Activated CD8-positive, alpha-beta T cell treated with anti-CD3 and anti-CD28 coated beads, Interleukin-2, amount 10 ng/mL, durations not matched to agents 7 days and 5 days (primary cell): ENCODE results near the gene KCNH4. TPM values are rescaled to one million over a fixed set of nuclear protein-coding genes. Genes with fewer than 3 reads are reported as not detected.
"Not testable (repeated sequence)": the region's sequence is repeated elsewhere in the genome, so short reads cannot be mapped to it uniquely, and the experiment has no call there.

ENCODE experiments used
- ATAC-seq: fragments of 150-1000 bp; cut with Tn5 transposase; one replicate; pipeline ENCODE4 v1.10.0; 2021; ENCODE audit warnings: moderate library complexity
- CTCF ChIA-PET: fragments of 350-600 bp; sonication (Branson Sonifier 250); formaldehyde crosslinking; loops from one replicate; lab custom pipeline; 2021; ENCODE audit warnings: antibody characterized with exemption; lab: Charles Lee
- POLR2A ChIA-PET: fragments of 350-600 bp; sonication (Branson Sonifier 250); formaldehyde crosslinking; loops from one replicate; lab custom pipeline; 2021; ENCODE audit warnings: antibody characterized with exemption; lab: Charles Lee
- DNase-seq: peaks from one replicate; pipeline ENCODE4 v3.0.0-alpha.2; 2020
- H3K27ac Mint-ChIP-seq: one replicate; pipeline ENCODE4 v1.8.0; 2021; ENCODE audit warnings: mild to moderate bottlenecking, mixed read lengths
- H3K27me3 Mint-ChIP-seq: one replicate; pipeline ENCODE4 v1.8.0; 2021; ENCODE audit warnings: low read depth, mixed read lengths
- H3K36me3 Mint-ChIP-seq: one replicate; pipeline ENCODE4 v1.8.0; 2021; ENCODE audit warnings: low read depth, mixed read lengths
- H3K4me1 Mint-ChIP-seq: one replicate; pipeline ENCODE4 v1.8.0; 2021; ENCODE audit warnings: low read depth, mixed read lengths
- H3K4me3 Mint-ChIP-seq: one replicate; pipeline ENCODE4 v1.8.0; 2021; ENCODE audit warnings: mild to moderate bottlenecking, mixed read lengths
- H3K9me3 Mint-ChIP-seq: one replicate; pipeline ENCODE4 v1.8.0; 2022; ENCODE audit warnings: mixed read lengths; ENCODE audit not compliant: insufficient read depth
- total RNA-seq, 2 experiments: library from RNA; stranded (reverse); gene quantifications; one replicate each; pipeline ENCODE4 v1.2.3, GENCODE V29; 2021

Gene KCNH4
- total RNA-seq, 2 experiments from 2014 or later = 0.05 to 0.13 TPM

- H3K9me3 Mint-ChIP-seq = no peaks in the 10 kb centered on the region
- peak within 1 kb of the TSS; percentile 96 for H3K27ac Mint-ChIP-seq
- POLR2A ChIA-PET = interaction anchor here (0.6 to 1.7 kb wide), 9 partner anchors 13 to 333 kb away, joined by 3 to 6 read pairs (median 3); partner anchors contain the start of genes DHX58, DNAJC7 and STAT5A
- peaks cover 2% of the 10 kb centered on the region for H3K36me3 Mint-ChIP-seq
- peak; percentile 90 for DNase-seq
- peaks cover 24% of the 10 kb centered on the region for H3K4me1 Mint-ChIP-seq
- ATAC-seq = peak; percentile 98
- CTCF ChIA-PET = interaction anchor here (0.8 to 6.5 kb wide), 12 partner anchors 10 to 323 kb away, joined by 3 to 72 read pairs (median 4); partner anchors contain the start of genes HCRT and KCNH4
- H3K4me3 Mint-ChIP-seq = peak within 1 kb of the TSS; percentile 92
- no peaks in the 10 kb centered on the region for H3K27me3 Mint-ChIP-seq
Measured at GRCh38 chr17:42193969-42194899, 13.3 kb upstream of the KCNH4 start, which contains the start of gene GHDC. TSS of gene GHDC (minus strand) at chr17:42194494. CDS start at chr17:42193581, 913 bp downstream.

- DNase-seq = no peak
- no peaks in the 10 kb centered on the region for H3K36me3 Mint-ChIP-seq
- ATAC-seq = no peak
- H3K9me3 Mint-ChIP-seq = no peaks in the 10 kb centered on the region
- POLR2A ChIA-PET = interaction anchor here (0.8 to 1.7 kb wide), 7 partner anchors 14 to 176 kb away, joined by 3 to 6 read pairs (median 3); partner anchors contain the start of genes DHX58, DNAJC7 and STAT5A
- H3K27ac Mint-ChIP-seq = peak overlapping the region; percentile 96
- CTCF ChIA-PET = interaction anchor here (0.9 to 6.5 kb wide), 9 partner anchors 10 to 324 kb away, joined by 3 to 72 read pairs (median 4); partner anchors contain the start of genes HCRT and KCNH4
- H3K27me3 Mint-ChIP-seq = no peaks in the 10 kb centered on the region
- H3K4me1 Mint-ChIP-seq = peaks cover 32% of the 10 kb centered on the region
- peak overlapping the region; percentile 92 for H3K4me3 Mint-ChIP-seq
Measured at GRCh38 chr17:42193216-42193968, 12.4 kb upstream of the KCNH4 start.

GRCh38 chr17:42192189-42193126, 11.5 kb upstream of the KCNH4 start:
- no peak for ATAC-seq
- peak overlapping the region; percentile 34 for H3K27ac Mint-ChIP-seq
- H3K36me3 Mint-ChIP-seq = no peaks in the 10 kb centered on the region
- no peaks in the 10 kb centered on the region for H3K9me3 Mint-ChIP-seq
- ChIA-PET POLR2A (interaction anchor here (0.5 kb wide), 1 partner anchor 226 kb away, joined by 6 read pairs; the partner anchor contains the start of gene CNP), CTCF (interaction anchor here (6.5 kb wide), 1 partner anchor 10 kb away, joined by 72 read pairs; the partner anchor contains the start of genes HCRT and KCNH4)
- peaks cover 35% of the 10 kb centered on the region for H3K4me1 Mint-ChIP-seq
- no peaks in the 10 kb centered on the region for H3K27me3 Mint-ChIP-seq
- H3K4me3 Mint-ChIP-seq = peak overlapping the region; percentile 92
- no peak for DNase-seq

- Mint-ChIP-seq H3K36me3 (no peaks in the 10 kb centered on the region), H3K27ac (no peak overlapping the region), H3K4me3 (no peak overlapping the region), H3K9me3 (no peaks in the 10 kb centered on the region), H3K4me1 (peaks cover 35% of the 10 kb centered on the region), H3K27me3 (no peaks in the 10 kb centered on the region)
- ATAC-seq (no peak), DNase-seq (no peak)
- ChIA-PET POLR2A (no interaction called here), CTCF (no interaction called here)
Measured at GRCh38 chr17:42191275-42191608, 10.3 kb upstream of the KCNH4 start.

- Mint-ChIP-seq H3K4me3 (no peak overlapping the region), H3K9me3 (no peaks in the 10 kb centered on the region), H3K27ac (no peak overlapping the region), H3K4me1 (peaks cover 35% of the 10 kb centered on the region), H3K36me3 (no peaks in the 10 kb centered on the region), H3K27me3 (no peaks in the 10 kb centered on the region)
- CTCF ChIA-PET = interaction anchor here (1.1 to 1.3 kb wide), 2 partner anchors 121 to 345 kb away, joined by 3 read pairs; partner anchors contain the start of gene NAGLU
- DNase-seq = no peak
- ATAC-seq = no peak
- POLR2A ChIA-PET = no interaction called here
Measured at GRCh38 chr17:42190491-42191274, 9.7 kb upstream of the KCNH4 start.

GRCh38 chr17:42189651-42189965, 8.7 kb upstream of the KCNH4 start:
- DNase-seq = no peak
- Mint-ChIP-seq H3K4me1 (peaks cover 41% of the 10 kb centered on the region), H3K36me3 (no peaks in the 10 kb centered on the region), H3K9me3 (no peaks in the 10 kb centered on the region), H3K27ac (no peak overlapping the region), H3K27me3 (no peaks in the 10 kb centered on the region), H3K4me3 (no peak overlapping the region)
- ChIA-PET CTCF (interaction anchor here (1.1 kb wide), 1 partner anchor 346 kb away, joined by 3 read pairs; the partner anchor contains the start of gene NAGLU), POLR2A (no interaction called here)
- ATAC-seq = no peak

GRCh38 chr17:42188749-42189650, 8.1 kb upstream of the KCNH4 start:
- no peaks in the 10 kb centered on the region for H3K36me3 Mint-ChIP-seq
- H3K9me3 Mint-ChIP-seq = no peaks in the 10 kb centered on the region
- peaks cover 41% of the 10 kb centered on the region for H3K4me1 Mint-ChIP-seq
- no peak for ATAC-seq
- H3K4me3 Mint-ChIP-seq = no peak overlapping the region
- no peak overlapping the region for H3K27ac Mint-ChIP-seq
- no peaks in the 10 kb centered on the region for H3K27me3 Mint-ChIP-seq
- ChIA-PET CTCF (interaction anchor here (1.1 to 1.2 kb wide), 2 partner anchors 81 to 347 kb away, joined by 3 read pairs; partner anchors contain the start of gene NAGLU), POLR2A (interaction anchor here (0.7 to 1.0 kb wide), 2 partner anchors 77 to 88 kb away, joined by 3 read pairs; no protein-coding TSS in a partner anchor)
- DNase-seq = no peak

- ATAC-seq = no peak
- H3K27ac Mint-ChIP-seq = no peak overlapping the region
- H3K36me3 Mint-ChIP-seq = no peaks in the 10 kb centered on the region
- peaks cover 41% of the 10 kb centered on the region for H3K4me1 Mint-ChIP-seq
- H3K27me3 Mint-ChIP-seq = no peaks in the 10 kb centered on the region
- DNase-seq = no peak
- POLR2A ChIA-PET = interaction anchor here (0.9 to 1.0 kb wide), 2 partner anchors 89 to 171 kb away, joined by 3 read pairs; partner anchors contain the start of gene DNAJC7
- CTCF ChIA-PET = interaction anchor here (1.2 to 1.8 kb wide), 2 partner anchors 35 to 82 kb away, joined by 3 to 4 read pairs; no protein-coding TSS in a partner anchor
- H3K4me3 Mint-ChIP-seq = no peak overlapping the region
- H3K9me3 Mint-ChIP-seq = no peaks in the 10 kb centered on the region
Measured at GRCh38 chr17:42187833-42188232, 6.9 kb upstream of the KCNH4 start.

GRCh38 chr17:42186191-42186590, 5.2 kb upstream of the KCNH4 start:
- H3K4me3 Mint-ChIP-seq, H3K27ac Mint-ChIP-seq, H3K36me3 Mint-ChIP-seq, H3K9me3 Mint-ChIP-seq, ATAC-seq, DNase-seq, POLR2A ChIA-PET: not testable (repeated sequence)
- Mint-ChIP-seq H3K27me3 (peaks cover 10% of the 10 kb centered on the region), H3K4me1 (peaks cover 46% of the 10 kb centered on the region)
- CTCF ChIA-PET = interaction anchor here (7.2 kb wide), 1 partner anchor 10 kb away, joined by 72 read pairs; the partner anchor contains the start of gene GHDC
